Epithelial cell of esophagus (primary cell): ENCODE results near the gene LARP1.

Source experiments
- DNase-seq: peaks from one replicate; pipeline ENCODE4 v3.0.0; 2010; ENCODE audit warnings: low read depth
- H3K4me3 ChIP-seq: 2 replicates; pipeline ENCODE4 v1.5.1; 2011; ENCODE audit warnings: mild to moderate bottlenecking, low read length, control low read depth
- CTCF ChIP-seq: IDR thresholded peaks from 2 replicates; pipeline ENCODE4 v1.5.1; 2011; ENCODE audit warnings: low read depth, mild to moderate bottlenecking, low read length, control low read depth, inconsistent platforms; ENCODE audit not compliant: insufficient read depth; ENCODE audit errors: missing control alignments

LARP1 gene

GRCh38 chr5:154776167-154776566 is 21.0 kb downstream of the LARP1 start:
- H3K4me3 ChIP-seq: no peak overlapping the region
- no peak for DNase-seq
- no peak for TF ChIP-seq CTCF

- DNase-seq: no peak
- no peak for TF ChIP-seq CTCF
- H3K4me3 ChIP-seq: no peak overlapping the region
Measured at GRCh38 chr5:154778534-154778933, 23.4 kb downstream of the LARP1 start.

GRCh38 chr5:154779105-154779504 is 23.9 kb downstream of the LARP1 start:
- TF ChIP-seq CTCF: no peak
- peak; percentile 94 for DNase-seq
- no peak overlapping the region for H3K4me3 ChIP-seq

GRCh38 chr5:154780128-154780527 is 25.0 kb downstream of the LARP1 start:
- TF ChIP-seq CTCF: no peak
- H3K4me3 ChIP-seq: no peak overlapping the region
- no peak for DNase-seq

GRCh38 chr5:154782326-154782725 is 27.1 kb downstream of the LARP1 start:
- H3K4me3 ChIP-seq: no peak overlapping the region
- no peak for TF ChIP-seq CTCF
- DNase-seq: no peak

- H3K4me3 ChIP-seq: no peak overlapping the region
Measured at GRCh38 chr5:154782812-154783592, 27.8 kb downstream of the LARP1 start.

More at GRCh38 chr5:154782812-154783592, 27.8 kb downstream of the LARP1 start:
- no peak for TF ChIP-seq CTCF
- DNase-seq: no peak
